Epithelial cell of proximal tubule (primary cell): ENCODE measurements around the gene ZNF264. TPM values are rescaled to one million over a fixed set of nuclear protein-coding genes. Genes with fewer than 3 reads are reported as not detected.
"Not testable (repeated sequence)": the region's sequence is repeated elsewhere in the genome, so short reads cannot be mapped to it uniquely, and the experiment has no call there.

Source experiments
- DNase-seq: peaks from one replicate; pipeline ENCODE4 v3.0.0-alpha.2; 2011; ENCODE audit warnings: low read depth
- H3K4me3 ChIP-seq: 2 replicates; pipeline ENCODE4 v1.5.1; 2011; ENCODE audit warnings: low read depth, mild to moderate bottlenecking, low read length
- total RNA-seq: library from RNA; depleted of rRNA; stranded (reverse); fragments of >200 nt; gene quantifications from 2 replicates; pipeline ENCODE4 v1.2.3, GENCODE V29; 2015
- TF ChIP-seq, protein P1 (sequence below): conservative IDR thresholded peaks from 2 replicates; pipeline ENCODE4 v1.5.1; 2012; ENCODE audit warnings: low read depth, mild to moderate bottlenecking, low read length

The ZNF264 gene
- total RNA-seq, 1 donor from 2014 or later = 9.6 TPM

GRCh38 chr19:57171551-57172081 is 19.7 kb upstream of the ZNF264 start:
- DNase-seq = no peak
- peak overlapping the region; percentile 46 for H3K4me3 ChIP-seq

GRCh38 chr19:57190301-57190700 is 999 bp upstream of the ZNF264 start:
- no peak for DNase-seq
- H3K4me3 ChIP-seq = no peak overlapping the region
- TF ChIP-seq, protein P1, sequence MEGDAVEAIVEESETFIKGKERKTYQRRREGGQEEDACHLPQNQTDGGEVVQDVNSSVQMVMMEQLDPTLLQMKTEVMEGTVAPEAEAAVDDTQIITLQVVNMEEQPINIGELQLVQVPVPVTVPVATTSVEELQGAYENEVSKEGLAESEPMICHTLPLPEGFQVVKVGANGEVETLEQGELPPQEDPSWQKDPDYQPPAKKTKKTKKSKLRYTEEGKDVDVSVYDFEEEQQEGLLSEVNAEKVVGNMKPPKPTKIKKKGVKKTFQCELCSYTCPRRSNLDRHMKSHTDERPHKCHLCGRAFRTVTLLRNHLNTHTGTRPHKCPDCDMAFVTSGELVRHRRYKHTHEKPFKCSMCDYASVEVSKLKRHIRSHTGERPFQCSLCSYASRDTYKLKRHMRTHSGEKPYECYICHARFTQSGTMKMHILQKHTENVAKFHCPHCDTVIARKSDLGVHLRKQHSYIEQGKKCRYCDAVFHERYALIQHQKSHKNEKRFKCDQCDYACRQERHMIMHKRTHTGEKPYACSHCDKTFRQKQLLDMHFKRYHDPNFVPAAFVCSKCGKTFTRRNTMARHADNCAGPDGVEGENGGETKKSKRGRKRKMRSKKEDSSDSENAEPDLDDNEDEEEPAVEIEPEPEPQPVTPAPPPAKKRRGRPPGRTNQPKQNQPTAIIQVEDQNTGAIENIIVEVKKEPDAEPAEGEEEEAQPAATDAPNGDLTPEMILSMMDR = no peak

More at GRCh38 chr19:57171551-57172081, 19.7 kb upstream of the ZNF264 start:
- TF ChIP-seq, protein P1 = no peak

DNA sequence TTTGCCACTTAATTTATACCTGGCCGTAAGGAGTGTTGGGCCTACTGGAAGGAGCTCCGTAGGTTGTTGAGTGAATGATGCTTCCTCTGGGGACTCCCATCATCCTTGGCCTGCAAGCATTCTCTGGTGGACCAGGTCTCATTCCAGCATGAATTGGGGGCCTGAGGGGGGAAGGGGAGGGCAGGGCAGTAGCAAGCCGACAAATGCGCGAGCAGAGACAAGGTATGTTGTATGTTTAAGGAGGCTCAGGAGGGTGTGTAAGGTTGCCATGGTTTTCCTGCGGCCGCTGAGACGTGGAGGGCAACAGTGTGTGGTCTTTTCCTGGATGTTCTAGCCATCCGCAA is 749 bp downstream of the ZNF264 start:
- no peak for DNase-seq

GRCh38 chr19:57192993-57193392 is 1.7 kb downstream of the ZNF264 start:
- H3K4me3 ChIP-seq = peak overlapping the region; percentile 96
- TF ChIP-seq, protein P1 = no peak
- no peak for DNase-seq

More for the DNA sequence above, 749 bp downstream of the ZNF264 start:
- TF ChIP-seq, protein P1 = no peak
- peak overlapping the region; percentile 96 for H3K4me3 ChIP-seq

DNA sequence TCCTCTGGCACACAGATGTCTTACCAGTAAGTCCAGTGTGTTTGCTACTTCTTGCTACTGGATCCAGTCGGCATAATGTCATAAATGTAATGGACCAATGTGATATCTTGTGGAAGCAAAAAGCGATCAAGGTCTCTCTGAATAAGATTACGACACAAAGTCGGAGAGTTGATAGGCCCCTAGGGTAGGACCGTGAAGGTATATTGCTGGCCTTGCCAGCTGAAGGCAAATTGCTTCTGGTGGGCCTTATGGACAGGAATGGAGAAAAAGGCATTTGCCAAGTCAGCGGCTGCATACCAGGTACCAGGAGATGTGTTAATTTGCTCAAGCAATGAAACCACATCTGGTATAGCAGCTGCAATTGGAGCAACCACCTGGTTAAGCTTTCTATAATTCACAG is 6.6 kb downstream of the ZNF264 start:
- DNase-seq, H3K4me3 ChIP-seq: not testable (repeated sequence)

- no peak overlapping the region for H3K4me3 ChIP-seq
- DNase-seq = no peak
- TF ChIP-seq, protein P1 = no peak
Observed at GRCh38 chr19:57202160-57202559, 10.9 kb downstream of the ZNF264 start.

- H3K4me3 ChIP-seq = no peak overlapping the region
- TF ChIP-seq, protein P1 = no peak
Observed at GRCh38 chr19:57210381-57210780, 19.1 kb downstream of the ZNF264 start.

More at GRCh38 chr19:57210381-57210780, 19.1 kb downstream of the ZNF264 start:
- DNase-seq = no peak
